Neural progenitor cell (in vitro differentiated cells): ENCODE data around the gene LSM14A. TPM values are rescaled to one million over a fixed set of nuclear protein-coding genes. Genes with fewer than 3 reads are reported as not detected.
"Not testable (repeated sequence)": the region's sequence is repeated elsewhere in the genome, so short reads cannot be mapped to it uniquely, and the experiment has no call there.

ENCODE experiments used
- DNase-seq: peaks from one replicate; pipeline ENCODE4 v3.0.0-alpha.2; 2016; ENCODE audit warnings: low spot score
- H2AFZ ChIP-seq: fragments of 200-600 bp; sonication (generic); replicated peaks from 2 replicates; pipeline ENCODE4 v1.6.1; 2016; ENCODE audit warnings: antibody characterized with exemption
- H3F3A ChIP-seq: fragments of 200-600 bp; sonication (generic); 2 replicates; pipeline ENCODE4 v1.6.1; 2016; ENCODE audit warnings: antibody characterized with exemption, low read depth
- H3K27ac ChIP-seq: fragments of 200-600 bp; sonication (generic); 2 replicates; pipeline ENCODE4 v1.5.1; 2016; ENCODE audit warnings: mild to moderate bottlenecking
- H3K27me3 ChIP-seq: fragments of 200-600 bp; sonication (generic); 2 replicates; pipeline ENCODE4 v1.6.1; 2016; ENCODE audit warnings: mild to moderate bottlenecking, moderate library complexity
- H3K36me3 ChIP-seq: fragments of 200-600 bp; sonication (generic); 2 replicates; pipeline ENCODE4 v1.5.1; 2016
- H3K4me1 ChIP-seq: fragments of 200-600 bp; sonication (generic); 2 replicates; pipeline ENCODE4 v1.6.1; 2016; ENCODE audit warnings: mixed run types
- H3K4me2 ChIP-seq: fragments of 200-600 bp; sonication (generic); 2 replicates; pipeline ENCODE4 v1.6.1; 2016
- H3K4me3 ChIP-seq: fragments of 200-600 bp; sonication (generic); 2 replicates; pipeline ENCODE4 v1.5.1; 2016
- H3K79me2 ChIP-seq: fragments of 200-600 bp; sonication (generic); 2 replicates; pipeline ENCODE4 v1.6.1; 2016; ENCODE audit warnings: low read depth
- H3K9ac ChIP-seq: fragments of 200-600 bp; sonication (generic); 2 replicates; pipeline ENCODE4 v1.6.1; 2016
- H3K9me3 ChIP-seq: fragments of 200-600 bp; sonication (generic); 2 replicates; pipeline ENCODE4 v1.5.1; 2016; ENCODE audit warnings: low read depth
- H4K20me1 ChIP-seq: fragments of 200-600 bp; sonication (generic); 2 replicates; pipeline ENCODE4 v1.6.1; 2016; ENCODE audit warnings: low read depth
- H3K27ac Mint-ChIP-seq: 3 replicates; pipeline ENCODE4 v1.8.0; 2021; ENCODE audit warnings: mixed read lengths
- H3K27me3 Mint-ChIP-seq: 2 replicates; pipeline ENCODE4 v1.8.0; 2022; ENCODE audit warnings: low read depth, mild to moderate bottlenecking, inconsistent platforms, moderate library complexity, mixed read lengths; ENCODE audit not compliant: insufficient read depth
- H3K36me3 Mint-ChIP-seq: 3 replicates; pipeline ENCODE4 v1.8.0; 2021; ENCODE audit warnings: mixed read lengths
- H3K4me1 Mint-ChIP-seq: 3 replicates; pipeline ENCODE4 v1.8.0; 2021; ENCODE audit warnings: mixed read lengths
- H3K4me3 Mint-ChIP-seq: 3 replicates; pipeline ENCODE4 v1.8.0; 2021; ENCODE audit warnings: mild to moderate bottlenecking, moderate library complexity, mixed read lengths
- H3K9me3 Mint-ChIP-seq: 3 replicates; pipeline ENCODE4 v1.8.0; 2020; ENCODE audit warnings: mixed read lengths
- EZH2 ChIP-seq: fragments of 200-600 bp; sonication (generic); IDR thresholded peaks from 2 replicates; pipeline ENCODE4 v1.6.1; 2017; ENCODE audit warnings: antibody characterized with exemption, mild to moderate bottlenecking, moderate library complexity
- EZH2phosphoT487 ChIP-seq: fragments of 200-600 bp; sonication (generic); IDR thresholded peaks from 2 replicates; pipeline ENCODE4 v1.6.1; 2017; ENCODE audit warnings: antibody characterized with exemption
- total RNA-seq: library from RNA; depleted of rRNA; stranded (reverse); fragments of >200 nt; gene quantifications from 2 replicates; pipeline ENCODE4 v1.2.3, GENCODE V29; 2015; ENCODE audit warnings: low replicate concordance
- TF ChIP-seq, protein P1 (sequence below): fragments of 200-600 bp; sonication (generic); IDR thresholded peaks from 2 replicates; pipeline ENCODE4 v1.5.1; 2017; ENCODE audit warnings: antibody characterized with exemption, mild to moderate bottlenecking

Gene LSM14A
- total RNA-seq, 1 donor from 2014 or later = 152 TPM

DNA sequence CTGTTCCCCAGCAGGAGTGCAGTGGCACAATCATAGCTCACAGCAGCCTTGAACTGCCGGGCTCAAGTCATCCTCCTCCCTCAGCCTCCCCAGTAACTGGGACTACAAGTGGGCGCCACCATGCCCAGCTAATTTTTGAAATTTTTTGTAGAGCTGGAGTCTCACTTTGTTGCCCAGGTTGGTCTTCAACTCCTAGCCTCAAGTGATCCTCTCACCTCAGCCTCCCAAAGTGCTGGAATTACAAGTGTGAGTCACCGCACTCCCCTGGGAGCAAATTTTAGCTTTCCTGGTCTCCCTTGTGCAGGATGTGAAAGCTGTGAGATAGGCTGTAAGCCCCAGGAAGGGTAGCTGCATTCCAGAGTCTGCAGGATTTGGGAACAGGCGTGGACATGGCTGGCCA is 76.6 kb downstream of the LSM14A start:
- no peaks in the 10 kb centered on the region for H3K36me3 ChIP-seq
- H3K9me3 ChIP-seq = no peaks in the 10 kb centered on the region
- H3F3A ChIP-seq = peaks cover 13% of the 10 kb centered on the region
- Mint-ChIP-seq H3K27ac (no peak overlapping the region), H3K27me3 (peaks cover 6% of the 10 kb centered on the region), H3K36me3 (peaks cover 1% of the 10 kb centered on the region), H3K4me3 (no peak overlapping the region), H3K4me1 (peaks cover 15% of the 10 kb centered on the region), H3K9me3 (no peaks in the 10 kb centered on the region)
- H3K9ac ChIP-seq = no peak overlapping the region
- H3K4me3 ChIP-seq = no peak overlapping the region
- peaks cover 5% of the 10 kb centered on the region for H3K4me1 ChIP-seq
- no peak for DNase-seq
- H3K79me2 ChIP-seq = no peaks in the 10 kb centered on the region
- H3K27ac ChIP-seq = no peak overlapping the region
- no peaks in the 10 kb centered on the region for H3K27me3 ChIP-seq
- no peak overlapping the region for H2AFZ ChIP-seq
- TF ChIP-seq, protein P1, sequence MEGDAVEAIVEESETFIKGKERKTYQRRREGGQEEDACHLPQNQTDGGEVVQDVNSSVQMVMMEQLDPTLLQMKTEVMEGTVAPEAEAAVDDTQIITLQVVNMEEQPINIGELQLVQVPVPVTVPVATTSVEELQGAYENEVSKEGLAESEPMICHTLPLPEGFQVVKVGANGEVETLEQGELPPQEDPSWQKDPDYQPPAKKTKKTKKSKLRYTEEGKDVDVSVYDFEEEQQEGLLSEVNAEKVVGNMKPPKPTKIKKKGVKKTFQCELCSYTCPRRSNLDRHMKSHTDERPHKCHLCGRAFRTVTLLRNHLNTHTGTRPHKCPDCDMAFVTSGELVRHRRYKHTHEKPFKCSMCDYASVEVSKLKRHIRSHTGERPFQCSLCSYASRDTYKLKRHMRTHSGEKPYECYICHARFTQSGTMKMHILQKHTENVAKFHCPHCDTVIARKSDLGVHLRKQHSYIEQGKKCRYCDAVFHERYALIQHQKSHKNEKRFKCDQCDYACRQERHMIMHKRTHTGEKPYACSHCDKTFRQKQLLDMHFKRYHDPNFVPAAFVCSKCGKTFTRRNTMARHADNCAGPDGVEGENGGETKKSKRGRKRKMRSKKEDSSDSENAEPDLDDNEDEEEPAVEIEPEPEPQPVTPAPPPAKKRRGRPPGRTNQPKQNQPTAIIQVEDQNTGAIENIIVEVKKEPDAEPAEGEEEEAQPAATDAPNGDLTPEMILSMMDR = no peak
- no peak for TF ChIP-seq EZH2
- no peak for TF ChIP-seq EZH2phosphoT487
- no peak overlapping the region for H3K4me2 ChIP-seq
- no peaks in the 10 kb centered on the region for H4K20me1 ChIP-seq

DNA sequence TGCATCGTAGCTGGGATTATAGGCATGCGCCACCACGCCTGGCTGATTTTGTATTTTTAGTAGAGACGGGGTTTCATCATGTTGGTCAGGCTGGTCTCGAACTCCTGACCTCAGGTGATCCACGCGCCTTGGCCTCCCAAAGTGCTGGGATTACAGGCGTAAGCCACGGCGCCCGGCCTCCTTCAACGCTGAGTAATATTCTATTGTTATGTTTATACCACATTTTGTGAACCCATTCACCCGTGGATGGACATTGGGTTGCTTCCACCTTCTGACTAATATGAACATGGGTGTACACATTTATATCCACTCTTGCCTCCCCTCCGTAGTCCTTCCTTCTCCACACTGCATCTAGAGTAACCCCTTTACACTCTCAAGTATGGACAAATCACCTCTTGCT is 80.9 kb downstream of the LSM14A start:
- H3K27me3 ChIP-seq, H3K36me3 ChIP-seq, DNase-seq, H3K9me3 ChIP-seq, H3K4me1 ChIP-seq, H3K9ac ChIP-seq, H3K36me3 Mint-ChIP-seq, H3K27ac Mint-ChIP-seq, H3K9me3 Mint-ChIP-seq, H2AFZ ChIP-seq, H3K27ac ChIP-seq, H3K27me3 Mint-ChIP-seq, H3K4me3 ChIP-seq, H3K4me2 ChIP-seq: not testable (repeated sequence)
- Histone ChIP-seq H3K79me2 (peaks cover 33% of the 10 kb centered on the region), H3F3A (peaks cover 19% of the 10 kb centered on the region), H4K20me1 (peaks cover 25% of the 10 kb centered on the region)
- Mint-ChIP-seq H3K4me3 (peak overlapping the region; percentile 98), H3K4me1 (peaks cover 22% of the 10 kb centered on the region)

DNA sequence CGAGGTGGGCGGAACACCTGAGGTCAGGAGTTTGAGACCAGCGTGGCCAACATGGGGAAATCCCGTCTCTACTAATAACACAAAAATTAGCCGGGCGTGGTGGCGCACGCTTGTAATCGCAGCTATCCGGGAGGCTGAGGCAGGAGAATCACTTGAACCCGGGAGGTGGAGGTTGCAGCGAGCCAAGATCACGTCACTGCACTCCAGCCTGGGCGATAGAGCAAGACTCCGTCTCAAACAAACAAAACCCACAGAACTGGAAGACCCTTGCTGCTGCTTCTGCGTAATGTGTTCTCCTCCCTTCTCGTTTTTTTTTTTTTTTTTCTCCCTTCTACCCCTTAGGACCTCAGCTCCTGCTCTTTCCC is 81.4 kb downstream of the LSM14A start:
- not testable (repeated sequence) for H3K27me3 Mint-ChIP-seq, H3K27ac ChIP-seq, H3K9me3 ChIP-seq, H3K9me3 Mint-ChIP-seq, DNase-seq, H3K4me1 ChIP-seq, H3K9ac ChIP-seq, H3K27me3 ChIP-seq, H3K36me3 Mint-ChIP-seq, H3K36me3 ChIP-seq
- peak overlapping the region; percentile 99 for H2AFZ ChIP-seq
- H4K20me1 ChIP-seq = peaks cover 27% of the 10 kb centered on the region
- H3K4me3 ChIP-seq = peak overlapping the region; percentile 88
- H3K79me2 ChIP-seq = peaks cover 38% of the 10 kb centered on the region
- H3F3A ChIP-seq = peaks cover 19% of the 10 kb centered on the region
- Mint-ChIP-seq H3K4me1 (peaks cover 23% of the 10 kb centered on the region), H3K27ac (peak overlapping the region; percentile 93), H3K4me3 (peak overlapping the region; percentile 98)
- peak overlapping the region; percentile 91 for H3K4me2 ChIP-seq

DNA sequence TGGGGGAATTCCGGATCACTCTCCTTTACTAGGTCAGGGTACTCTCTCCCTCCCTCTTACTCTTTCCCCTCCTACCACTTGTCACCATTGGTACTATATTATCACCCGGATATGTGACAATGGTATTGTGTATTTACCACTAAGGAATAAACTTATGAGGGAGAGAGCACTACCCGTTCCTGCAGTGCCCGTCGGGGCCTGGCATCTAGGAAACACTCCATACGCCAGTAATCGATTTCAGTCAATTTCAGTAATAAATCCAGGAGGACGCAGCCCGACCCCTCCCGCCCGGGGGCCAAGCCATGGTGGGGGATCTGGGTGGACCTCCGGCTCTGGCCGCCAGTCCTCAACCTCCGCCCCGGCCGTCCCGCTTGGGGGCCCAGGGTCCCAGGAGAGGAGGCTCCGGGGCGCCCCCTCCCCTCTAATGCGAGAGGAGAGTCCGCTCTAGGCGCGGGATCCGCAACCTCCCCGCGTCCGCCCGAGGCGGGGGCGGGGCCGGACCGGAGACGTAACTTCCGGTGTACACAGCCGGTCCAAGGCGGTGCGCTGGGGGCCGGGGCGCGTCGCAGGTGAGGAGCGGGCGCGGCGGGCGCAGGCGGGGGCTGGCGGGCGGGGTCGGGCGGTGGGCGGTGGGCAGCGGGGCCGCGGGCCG is 81.9 kb downstream of the LSM14A start, which contains the start of gene GARRE1:
TSS of gene GARRE1 (plus strand) at position 509 of the 652 bp plus-strand sequence. CDS start 45,920 bp downstream, outside the sequence.
- Mint-ChIP-seq H3K36me3 (peaks cover 3% of the 10 kb centered on the region), H3K4me3 (peak within 1 kb of the TSS; percentile 98)

More for the DNA sequence above, 81.9 kb downstream of the LSM14A start, which contains the start of gene GARRE1:
- peaks cover 4% of the 10 kb centered on the region for H3K27me3 Mint-ChIP-seq
- Histone ChIP-seq H3K4me1 (peaks cover 5% of the 10 kb centered on the region), H3K9ac (peak within 1 kb of the TSS; percentile 79), H3K9me3 (no peaks in the 10 kb centered on the region), H3K27me3 (no peaks in the 10 kb centered on the region), H3K4me3 (peak within 1 kb of the TSS; percentile 99), H2AFZ (peak within 1 kb of the TSS; percentile 99), H4K20me1 (peaks cover 28% of the 10 kb centered on the region), H3K36me3 (no peaks in the 10 kb centered on the region), H3K27ac (peak within 1 kb of the TSS; percentile 81), H3F3A (peaks cover 19% of the 10 kb centered on the region), H3K79me2 (peaks cover 43% of the 10 kb centered on the region), H3K4me2 (peak within 1 kb of the TSS; percentile 91)
- H3K9me3 Mint-ChIP-seq = no peaks in the 10 kb centered on the region
- H3K27ac Mint-ChIP-seq = peak within 1 kb of the TSS; percentile 93
- TF ChIP-seq, protein P1 = peak; percentile 23
- no peak for TF ChIP-seq EZH2phosphoT487
- peaks cover 21% of the 10 kb centered on the region for H3K4me1 Mint-ChIP-seq
- peak; percentile 97 for DNase-seq
